Endothelial cell of umbilical vein (primary cell): ENCODE data around the gene NAA30. TPM values are rescaled to one million over a fixed set of nuclear protein-coding genes. Genes with fewer than 3 reads are reported as not detected.

ENCODE experiments used
- BruUV-seq: library from RNA; stranded (reverse); fragments of 400-500 nt; replicated peaks from 2 replicates; lab custom pipeline; 2021; lab: Mats Ljungman, UMichigan
- CTCF ChIA-PET: fragments of 300-600, 350-600 bp; sonication (Branson Sonifier 250); formaldehyde crosslinking; loops from one replicate; lab custom pipeline; 2021; ENCODE audit warnings: antibody characterized with exemption, inconsistent platforms; lab: Charles Lee
- POLR2A ChIA-PET: fragments of 300-600, 350-600 bp; sonication (Branson Sonifier 250); formaldehyde crosslinking; loops from one replicate; lab custom pipeline; 2021; ENCODE audit warnings: antibody characterized with exemption, inconsistent platforms; lab: Charles Lee
- DNase-seq: peaks from one replicate; pipeline ENCODE4 v3.0.0-alpha.2; 2011; ENCODE audit warnings: low read depth, low spot score
- FAIRE-seq: peaks from 2 replicates; lab custom pipeline; 2011; peaks lifted over from hg19 to GRCh38; lab: Jason Lieb, UNC
- H2AFZ ChIP-seq: 2 replicates; pipeline ENCODE4 v1.6.0; 2012; ENCODE audit warnings: low read depth, low read length, control low read depth, inconsistent platforms
- H3K27ac ChIP-seq: 2 replicates; pipeline ENCODE4 v1.5.1; 2011; ENCODE audit warnings: low read depth, mild to moderate bottlenecking, control low read depth, low read length, moderate library complexity; ENCODE audit not compliant: insufficient read depth
- H3K27me3 ChIP-seq, 2 experiments: 2 replicates each; pipeline versions ENCODE4 v1.6.0 to v1.6.1; 2011; ENCODE audit warnings: low read length in 2 of 2, mixed read lengths in 1 of 2; ENCODE audit not compliant: control insufficient read depth in 2 of 2, insufficient read depth in 2 of 2
- H3K36me3 ChIP-seq, 2 experiments: 2 replicates in 1 of 2; 3 replicates in 1 of 2; pipeline ENCODE4 v1.5.1; 2011; ENCODE audit warnings: low read length in 2 of 2, mild to moderate bottlenecking in 1 of 2, moderate library complexity in 1 of 2; ENCODE audit not compliant: control insufficient read depth in 2 of 2, insufficient read depth in 2 of 2; ENCODE audit errors: extremely low read depth in 1 of 2
- H3K4me1 ChIP-seq: 3 replicates; pipeline ENCODE4 v1.5.1; 2011; ENCODE audit warnings: mild to moderate bottlenecking, low read length; ENCODE audit not compliant: control insufficient read depth, insufficient read depth; ENCODE audit errors: extremely low read depth
- H3K4me2 ChIP-seq: 2 replicates; pipeline ENCODE4 v1.6.1; 2011; ENCODE audit warnings: low read length, control low read depth, mixed read lengths; ENCODE audit not compliant: insufficient read depth
- H3K4me3 ChIP-seq, 3 experiments: fragments of 200-600 bp in 1 of 3; sonication (generic), shearing (Covaris generic) in 1 of 3; replicated peaks in 1 of 3; 2 replicates each; pipeline ENCODE4 v1.5.1; 2011 to 2016; ENCODE audit warnings: control low read depth in 3 of 3, low read length in 3 of 3, mild to moderate bottlenecking in 2 of 3, inconsistent platforms in 1 of 3, low read depth in 1 of 3, moderate library complexity in 1 of 3; ENCODE audit not compliant: insufficient read depth in 1 of 3
- H3K79me2 ChIP-seq: 2 replicates; pipeline ENCODE4 v1.6.0; 2012; ENCODE audit warnings: low read length, inconsistent platforms; ENCODE audit not compliant: control insufficient read depth, insufficient read depth
- H3K9ac ChIP-seq: replicated peaks from 2 replicates; pipeline ENCODE3; 2011; ENCODE audit warnings: low read length, control low read depth; ENCODE audit not compliant: insufficient read depth; ENCODE audit errors: extremely low read depth
- H3K9me1 ChIP-seq: replicated peaks from 3 replicates; pipeline ENCODE4 v1.6.0; 2011; ENCODE audit warnings: mild to moderate bottlenecking, low read length; ENCODE audit not compliant: control insufficient read depth, insufficient read depth; ENCODE audit errors: extremely low read depth
- H3K9me3 ChIP-seq: replicated peaks from 2 replicates; pipeline ENCODE4 v1.5.1; 2012; ENCODE audit warnings: low read length, inconsistent platforms; ENCODE audit not compliant: control insufficient read depth, insufficient read depth
- H4K20me1 ChIP-seq: replicated peaks from 2 replicates; pipeline ENCODE3; 2011; ENCODE audit warnings: mild to moderate bottlenecking, low read length; ENCODE audit not compliant: control insufficient read depth, insufficient read depth; ENCODE audit errors: extremely low read depth
- CTCF ChIP-seq, 2 donors: IDR thresholded peaks; 1 replicate in 1 of 2; 2 replicates in 1 of 2; pipeline ENCODE4 v1.5.1; 2011; ENCODE audit warnings: low read length in 2 of 2, mild to moderate bottlenecking in 2 of 2, moderate library complexity in 2 of 2, control low read depth in 1 of 2, inconsistent platforms in 1 of 2, low read depth in 1 of 2; ENCODE audit not compliant: insufficient read depth in 1 of 2; ENCODE audit errors: extremely low read depth in 1 of 2
- GATA2 ChIP-seq: IDR thresholded peaks from 2 replicates; pipeline ENCODE4 v1.7.0; 2011; ENCODE audit warnings: low read depth, mild to moderate bottlenecking, moderate library complexity, mixed read lengths, low read length; ENCODE audit not compliant: insufficient read length, insufficient read depth
- MAX ChIP-seq: IDR thresholded peaks from 2 replicates; pipeline ENCODE4 v1.6.1; 2011; ENCODE audit not compliant: insufficient read depth, insufficient read length
- MYC ChIP-seq: IDR thresholded peaks from one replicate; pipeline ENCODE4 v1.6.1; 2011; ENCODE audit warnings: mild to moderate bottlenecking, low read depth, low read length
- POLR2A ChIP-seq: IDR thresholded peaks from 2 replicates; pipeline ENCODE4 v1.6.1; 2012; ENCODE audit warnings: low read depth, mild to moderate bottlenecking, control low read depth, low read length
- POLR2AphosphoS5 ChIP-seq: IDR thresholded peaks from 2 replicates; pipeline ENCODE4 v1.6.1; 2012; ENCODE audit warnings: low read depth, mild to moderate bottlenecking, control low read depth, low read length, moderate library complexity; ENCODE audit not compliant: insufficient read depth
- dilution Hi-C: fragments of 300-500 bp; cut with MboI; formaldehyde crosslinking; loops from one replicate; pipeline ENCODE4 v1.15.0; 2019; ENCODE audit warnings: low sequenced_read_pairs; ENCODE audit not compliant: extremely low pct_ligation_motif_present
- intact Hi-C: fragments of 100-400 bp; cut with micrococcal nuclease; formaldehyde crosslinking; loops from one replicate; pipeline ENCODE4 v1.10.0; 2022
- polyA plus RNA-seq, 4 experiments: library from polyadenylated mRNA; depleted of rRNA in 3 of 4; stranded (reverse) in 3 of 4; unstranded in 1 of 4; fragments of >200 nt; gene quantifications; 2 replicates each; pipeline versions ENCODE4 v1.2.1 to v1.2.3, GENCODE V29; 2011 to 2012; ENCODE audit warnings: missing spikeins in 1 of 4
- total RNA-seq: library from RNA; stranded (reverse); gene quantifications from 2 replicates; pipeline ENCODE4 v1.2.3, GENCODE V29; 2021

Gene NAA30
- total and polyA plus RNA-seq, 2 donors (not counting 3 experiments of a cell fraction or from before 2014, with no cell fraction given): 5.4 to 21.8 TPM

GRCh38 chr14:57408037-57408436 lies 17.7 kb downstream of the NAA30 start:
- POLR2A ChIA-PET: no interaction called here
- Histone ChIP-seq H3K36me3 (peaks cover 5 to 14% of the 10 kb centered on the region in 2 experiments), H3K27me3 (no peaks in the 10 kb centered on the region), H3K4me1 (peaks cover 3% of the 10 kb centered on the region), H2AFZ (no peak overlapping the region), H4K20me1 (peaks cover 4% of the 10 kb centered on the region), H3K9me3 (no peaks in the 10 kb centered on the region), H3K27ac (no peak overlapping the region), H3K9ac (no peak overlapping the region), H3K79me2 (peaks cover 22% of the 10 kb centered on the region), H3K4me2 (no peak overlapping the region), H3K4me3 (no peak overlapping the region), H3K9me1 (no peaks in the 10 kb centered on the region)
- FAIRE-seq: no peak
- no peak for DNase-seq
- TF ChIP-seq CTCF (IDR thresholded peaks at IDR 0.05; ENCODE audit: extremely low read depth in 1 of 2, insufficient read depth in 1 of 2, low read depth in 1 of 2, low read length in 2 of 2): no peak
- no peak for TF ChIP-seq POLR2A
- no peak for TF ChIP-seq POLR2AphosphoS5
- no peak for TF ChIP-seq MAX
- TF ChIP-seq MYC: no peak
- TF ChIP-seq GATA2: no peak
- CTCF ChIA-PET: no interaction called here
- intact Hi-C loops: no loop called here
- BruUV-seq: no TSS peak
- dilution Hi-C loops: no loop called here

- dilution Hi-C loops: no loop called here
- no TSS peak for BruUV-seq
- FAIRE-seq: no peak
Measured at GRCh38 chr14:57408634-57409033, 18.2 kb downstream of the NAA30 start.

More at GRCh38 chr14:57408634-57409033, 18.2 kb downstream of the NAA30 start:
- POLR2A ChIA-PET: no interaction called here
- no peak overlapping the region for H3K27ac ChIP-seq
- no peaks in the 10 kb centered on the region for H3K9me1 ChIP-seq
- H3K4me3 ChIP-seq: no peak overlapping the region
- intact Hi-C loops: no loop called here
- TF ChIP-seq GATA2: no peak
- peaks cover 5 to 14% of the 10 kb centered on the region in 2 experiments for H3K36me3 ChIP-seq
- no peak for DNase-seq
- no peak overlapping the region for H3K4me2 ChIP-seq
- H3K27me3 ChIP-seq: no peaks in the 10 kb centered on the region
- peaks cover 3% of the 10 kb centered on the region for H3K4me1 ChIP-seq
- H4K20me1 ChIP-seq: peaks cover 4% of the 10 kb centered on the region
- H3K9me3 ChIP-seq: no peaks in the 10 kb centered on the region
- CTCF ChIA-PET: no interaction called here
- H3K79me2 ChIP-seq: peaks cover 20% of the 10 kb centered on the region
- no peak overlapping the region for H2AFZ ChIP-seq
- H3K9ac ChIP-seq: no peak overlapping the region
